AML-193 (cell line): ENCODE measurements around the gene SLC2A13.
"Not testable (repeated sequence)": the region's sequence is repeated elsewhere in the genome, so short reads cannot be mapped to it uniquely, and the experiment has no call there.

Source experiments
- DNase-seq, 2 experiments: peaks; one replicate each; lab custom pipeline; 2025; lab: John Stamatoyannopoulos, UW

Gene SLC2A13

DNA sequence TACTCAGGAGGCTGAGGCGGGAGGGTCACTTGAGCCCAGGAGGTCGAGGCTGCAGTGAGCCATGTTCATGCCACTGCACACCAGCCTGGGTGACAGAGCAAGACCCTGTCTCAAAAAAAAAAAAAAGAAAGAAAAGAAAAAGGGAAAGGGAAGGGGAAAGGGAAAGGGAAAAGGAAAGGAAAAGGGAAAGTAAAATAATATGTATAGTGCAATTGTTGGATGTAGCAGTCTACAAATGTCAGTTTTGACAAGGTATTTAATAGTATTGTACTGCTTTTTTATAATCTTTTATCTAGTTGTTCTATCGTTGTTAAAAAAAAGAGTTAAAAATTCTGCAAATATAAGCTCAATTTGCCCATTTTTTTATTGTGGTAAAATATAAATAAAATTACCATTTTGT lies 67.3 kb downstream of the SLC2A13 start:
- no peak for DNase-seq

DNA sequence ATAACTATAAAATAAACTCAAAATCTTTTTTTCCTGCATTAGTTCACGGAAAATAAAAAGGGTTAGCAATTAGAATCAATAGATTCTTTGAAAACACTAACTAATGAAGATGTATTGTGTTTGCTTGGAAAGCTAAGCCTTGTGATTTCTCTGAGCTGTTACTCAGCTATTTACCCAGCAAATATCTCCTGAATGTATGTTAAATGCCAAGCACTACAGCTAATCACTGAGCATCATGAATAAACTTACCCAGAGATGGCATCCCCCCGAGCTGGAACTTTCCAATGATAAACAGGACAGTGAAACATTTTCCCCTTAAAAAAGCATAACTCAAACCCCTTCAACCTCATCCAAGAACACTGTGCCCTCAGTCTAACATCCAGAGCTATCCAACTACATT lies 71.2 kb downstream of the SLC2A13 start:
- DNase-seq, result no peak

DNA sequence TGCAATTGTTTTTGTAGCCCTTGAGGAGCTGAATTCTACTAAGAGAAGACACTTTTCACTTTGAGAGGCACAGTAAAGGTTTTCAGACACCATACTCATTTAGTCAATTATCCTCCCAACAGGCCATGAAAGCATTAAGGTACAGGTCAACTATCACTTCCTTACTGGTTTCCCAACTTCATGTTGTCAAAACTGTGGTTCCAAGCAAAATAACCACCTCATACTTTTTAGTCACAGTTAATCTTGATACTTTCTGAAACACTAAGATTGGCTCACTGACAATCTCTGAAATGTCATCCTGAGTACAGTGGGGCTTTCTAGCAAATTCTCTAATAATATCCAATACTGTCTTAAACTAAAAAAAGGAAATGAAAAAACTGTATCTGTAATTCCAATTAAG lies 71.7 kb downstream of the SLC2A13 start:
- no peak for DNase-seq

DNA sequence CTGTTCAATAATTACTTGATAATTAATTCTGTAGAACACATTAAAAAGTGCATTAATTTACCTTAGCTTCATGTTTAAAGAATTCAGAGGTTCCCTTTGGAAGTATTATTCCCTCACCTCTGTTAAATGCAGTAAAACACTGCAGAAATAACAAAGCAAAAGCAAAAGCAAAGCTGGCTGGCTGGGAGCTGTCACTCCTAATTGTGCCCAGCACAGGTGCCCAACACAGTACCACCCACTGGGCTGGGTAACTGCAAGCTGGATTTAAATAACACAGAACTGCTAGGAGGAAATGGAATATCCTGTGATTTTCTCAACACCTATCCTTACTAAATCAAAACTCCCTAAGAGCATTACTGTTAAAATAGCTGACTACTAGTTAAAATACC lies 72.6 kb downstream of the SLC2A13 start:
- DNase-seq, result no peak

DNA sequence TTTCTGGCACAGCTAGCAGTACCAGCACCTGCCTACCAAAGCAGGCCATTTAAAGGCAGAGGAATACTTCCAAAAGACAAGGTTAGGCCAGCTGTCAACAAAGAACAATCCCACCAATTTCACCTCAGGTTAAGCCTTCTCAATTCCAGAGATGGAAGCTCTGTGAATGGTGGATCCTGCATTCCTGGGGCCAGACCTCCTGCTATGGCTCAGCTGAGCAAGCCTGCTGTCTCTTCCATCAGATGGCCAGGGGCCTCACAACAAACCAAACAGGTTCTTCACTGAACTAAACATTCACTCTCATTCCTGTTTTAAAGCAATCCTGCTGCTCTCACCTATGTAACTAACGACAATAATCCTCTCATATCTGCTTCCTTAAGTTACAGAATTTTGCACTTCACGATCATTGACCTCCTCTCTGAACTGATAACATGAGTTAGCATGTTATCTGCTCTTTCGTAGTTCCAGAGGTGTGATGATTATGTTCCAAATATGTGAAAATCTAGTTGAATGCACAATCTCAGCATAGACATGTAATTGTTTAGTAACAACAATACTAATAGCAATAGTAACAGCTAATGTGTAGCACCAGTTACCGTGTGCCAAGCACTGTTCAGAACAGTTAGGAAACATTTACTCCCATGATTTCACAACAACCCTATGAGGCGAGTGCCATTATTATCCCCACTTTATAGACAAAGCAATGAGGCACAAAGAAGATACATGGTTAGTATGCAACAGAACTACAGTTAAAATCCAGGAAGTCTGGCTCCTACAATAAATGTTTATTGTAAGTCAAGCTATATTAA lies 73.2 kb downstream of the SLC2A13 start:
- no peak for DNase-seq

DNA sequence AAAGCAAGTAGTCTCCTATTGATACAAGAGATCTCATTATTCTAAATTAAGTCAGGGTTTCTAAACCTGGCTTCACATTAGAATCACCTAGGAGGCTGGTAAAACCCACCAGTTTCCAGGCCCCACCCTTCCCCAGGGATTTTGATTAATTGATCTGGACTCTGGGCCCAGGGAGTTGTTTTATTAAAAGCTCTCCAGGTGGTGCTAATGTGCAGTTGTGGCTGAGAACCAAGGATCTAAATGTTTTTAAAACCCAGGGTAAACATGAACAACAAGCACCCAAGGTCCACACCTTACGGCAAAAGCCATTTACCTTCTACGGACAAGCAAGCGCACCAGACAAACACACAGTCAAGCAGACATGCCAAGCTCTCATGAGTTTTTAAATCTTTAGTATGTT lies 73.9 kb downstream of the SLC2A13 start:
- DNase-seq, result no peak

DNA sequence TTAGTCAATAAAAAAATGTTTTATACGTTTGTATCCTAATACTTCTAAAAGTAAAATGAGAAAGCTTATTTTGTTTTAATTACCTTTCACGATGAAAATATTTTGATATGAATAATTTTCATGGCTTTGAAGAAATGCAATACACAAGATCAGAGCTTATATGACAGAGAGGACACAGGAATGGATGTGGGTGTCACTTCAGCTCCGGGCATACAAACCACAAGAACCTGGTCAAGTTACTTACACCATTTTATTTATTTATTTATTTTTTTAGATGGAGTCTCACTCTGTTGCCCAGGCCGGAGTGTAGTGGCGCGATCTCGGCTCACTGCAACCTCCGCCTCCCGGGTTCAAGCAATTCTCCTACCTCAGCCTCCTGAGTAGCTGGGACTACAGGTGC lies 74.9 kb downstream of the SLC2A13 start:
- DNase-seq, result not testable (repeated sequence)

DNA sequence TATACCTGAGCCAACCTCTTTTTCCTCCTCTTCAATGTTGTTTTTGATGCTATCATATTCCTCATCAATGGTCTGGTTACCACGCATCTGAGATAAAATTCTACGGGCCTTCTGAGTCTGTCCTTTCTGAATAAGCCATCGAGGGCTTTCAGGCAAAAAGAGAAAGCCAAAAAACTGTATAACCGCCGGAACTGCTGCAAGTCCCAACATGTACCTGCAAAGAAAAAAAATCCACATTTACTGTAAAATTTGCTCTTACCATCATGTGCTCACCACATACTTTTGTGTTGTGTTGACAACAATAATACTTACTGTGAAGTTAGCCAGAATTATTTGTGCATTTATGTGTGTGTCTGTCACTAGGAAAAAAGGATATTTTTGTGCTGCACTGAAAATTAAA lies 77.6 kb downstream of the SLC2A13 start:
- DNase-seq, result no peak

DNA sequence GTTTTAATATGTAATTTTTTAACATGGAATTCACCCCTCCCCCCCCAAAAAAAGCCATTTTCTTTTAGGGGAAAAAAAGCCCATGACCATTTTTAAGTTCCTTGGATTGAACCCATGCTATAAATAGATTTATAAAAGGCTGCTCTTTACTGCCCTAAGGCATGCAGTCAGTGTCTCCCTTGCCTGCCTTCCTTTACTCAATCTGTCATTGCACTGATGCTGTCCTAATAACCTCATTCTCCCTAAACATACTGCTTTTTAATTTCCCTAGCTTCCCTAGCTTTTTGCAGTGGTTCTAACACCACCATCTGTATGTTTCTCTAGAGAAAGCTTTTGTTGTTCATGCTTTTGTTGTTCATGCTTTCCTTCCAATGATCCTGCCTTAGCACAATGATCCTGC lies 83.0 kb downstream of the SLC2A13 start:
- DNase-seq, result no peak

DNA sequence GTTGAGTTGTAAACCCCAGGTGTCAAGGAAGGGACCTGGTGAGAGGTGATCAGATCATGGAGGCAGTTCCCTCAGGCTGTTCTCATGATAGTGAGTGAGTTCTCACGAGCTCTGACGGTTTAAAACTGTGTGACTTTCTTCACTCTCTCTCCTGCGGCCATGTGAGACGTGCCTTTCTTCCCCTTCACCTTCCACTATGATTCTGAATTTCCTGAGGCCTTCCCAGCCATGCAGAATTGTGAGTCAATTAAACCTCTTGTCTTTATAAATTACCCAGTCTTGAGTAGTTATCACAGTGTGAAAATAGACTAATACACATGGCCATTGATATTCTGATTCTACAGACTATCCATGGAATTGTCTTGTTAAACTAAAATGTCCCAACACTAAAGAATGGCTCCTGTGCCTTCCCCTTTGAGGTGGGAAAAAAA lies 85.6 kb downstream of the SLC2A13 start:
- no peak for DNase-seq

DNA sequence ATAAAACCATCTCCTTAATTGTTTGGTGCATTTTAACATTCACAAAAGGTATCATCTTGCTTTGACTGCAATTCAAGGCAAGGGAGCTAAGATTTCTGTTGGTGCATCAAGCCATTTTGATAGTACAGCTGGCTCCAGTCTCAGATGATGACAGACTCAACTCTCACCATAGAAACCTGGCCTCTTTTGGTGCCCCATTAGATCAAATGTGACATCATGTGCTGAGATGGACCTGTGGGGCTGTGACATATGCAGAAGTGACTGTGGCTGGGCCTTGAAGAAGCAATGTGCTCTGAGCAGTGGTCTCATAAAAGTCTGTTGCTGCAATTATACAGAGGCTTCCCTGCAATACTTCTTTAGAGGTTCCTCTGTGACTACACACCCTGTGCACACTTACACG lies 88.4 kb downstream of the SLC2A13 start:
- no peak for DNase-seq

DNA sequence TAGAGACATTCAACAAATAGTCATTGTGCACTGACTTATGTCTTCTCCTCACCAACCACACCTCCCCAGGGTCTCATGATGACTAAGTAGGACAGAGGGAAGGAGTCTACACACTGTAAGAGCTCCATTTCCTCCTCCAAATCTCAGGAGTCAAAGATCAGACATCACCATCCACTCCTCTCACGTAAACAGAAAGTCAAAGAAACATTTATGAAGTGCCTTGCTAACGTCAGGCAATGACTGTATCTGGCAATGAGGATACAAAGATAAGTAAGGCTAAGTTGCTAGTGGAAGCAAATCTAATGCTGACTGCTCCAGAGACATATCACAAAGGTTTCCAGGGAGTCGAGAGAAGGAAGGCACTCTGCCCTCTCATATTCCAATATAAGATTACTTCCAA lies 88.9 kb downstream of the SLC2A13 start:
- DNase-seq, result no peak

DNA sequence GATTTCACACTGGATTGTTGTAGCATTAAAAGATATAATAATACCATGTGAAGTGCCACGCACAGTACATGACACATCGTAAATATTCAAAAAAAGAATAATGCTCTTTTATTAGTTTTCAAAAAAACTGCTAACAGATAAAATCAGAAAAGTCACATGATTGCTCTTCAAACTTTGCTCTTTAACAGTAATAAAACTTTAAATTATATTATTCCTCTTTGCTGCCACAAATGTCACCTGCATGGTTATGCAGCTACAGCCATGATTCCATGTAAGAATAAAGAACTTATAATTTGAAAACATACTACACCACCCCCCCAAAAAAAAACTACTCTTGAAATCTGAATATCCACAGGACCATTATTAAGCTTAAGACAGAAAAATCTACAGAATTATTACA lies 90.0 kb downstream of the SLC2A13 start:
- DNase-seq, result no peak

DNA sequence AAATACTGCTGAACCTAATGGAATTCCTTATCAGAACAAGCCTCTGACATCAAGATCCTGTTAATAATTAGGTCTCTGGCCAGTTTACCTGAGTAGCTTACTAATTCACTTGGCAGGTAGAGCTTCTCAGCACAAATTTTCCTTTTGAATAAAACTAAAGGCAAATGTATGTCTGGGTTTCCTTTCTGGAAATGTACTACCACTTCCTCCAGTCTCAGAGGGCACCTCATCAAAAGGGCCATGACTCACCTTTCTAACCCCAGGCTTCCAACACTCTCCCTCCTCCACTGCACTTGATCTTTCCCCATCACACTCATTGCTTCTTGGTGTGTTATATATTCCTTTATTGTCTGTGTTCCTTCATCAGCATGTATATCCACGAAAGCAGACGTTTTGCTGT lies 90.5 kb downstream of the SLC2A13 start:
- no peak for DNase-seq

DNA sequence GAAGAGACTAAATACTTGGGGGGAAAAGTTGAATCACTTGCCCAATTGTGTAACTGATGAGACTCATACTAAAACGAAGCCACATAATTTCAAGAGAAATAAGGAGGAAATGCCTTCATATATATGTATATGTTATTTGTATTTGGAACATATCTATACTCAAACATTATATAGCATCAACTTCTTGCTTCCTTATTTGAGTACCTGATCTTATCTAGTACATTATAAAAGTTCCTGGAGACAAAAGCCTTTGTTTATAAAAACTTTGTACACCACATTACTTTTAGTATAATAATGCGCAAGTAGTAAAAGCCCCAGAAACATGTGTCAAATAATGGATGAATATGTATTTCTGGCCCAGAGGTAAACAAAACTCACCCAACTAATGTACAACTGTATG lies 92.0 kb downstream of the SLC2A13 start:
- DNase-seq, result no peak

DNA sequence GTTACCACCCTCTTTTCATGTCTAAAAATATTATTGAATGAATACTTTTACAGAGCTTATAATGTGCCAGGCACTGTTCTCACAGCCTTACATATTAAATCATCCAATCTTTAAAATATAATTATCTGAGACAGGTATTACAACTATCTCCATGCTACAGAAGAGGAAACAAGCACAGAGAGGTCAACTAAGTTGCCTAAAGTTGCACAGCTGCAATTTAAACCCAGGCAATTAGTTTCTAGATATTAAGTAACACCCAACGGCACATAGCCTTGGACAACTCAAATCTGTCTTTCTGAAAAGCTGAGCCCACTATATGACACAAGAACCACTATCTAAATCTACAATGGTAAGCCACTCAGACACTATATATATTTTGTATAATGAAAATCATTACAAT lies 92.6 kb downstream of the SLC2A13 start:
- DNase-seq, result no peak

DNA sequence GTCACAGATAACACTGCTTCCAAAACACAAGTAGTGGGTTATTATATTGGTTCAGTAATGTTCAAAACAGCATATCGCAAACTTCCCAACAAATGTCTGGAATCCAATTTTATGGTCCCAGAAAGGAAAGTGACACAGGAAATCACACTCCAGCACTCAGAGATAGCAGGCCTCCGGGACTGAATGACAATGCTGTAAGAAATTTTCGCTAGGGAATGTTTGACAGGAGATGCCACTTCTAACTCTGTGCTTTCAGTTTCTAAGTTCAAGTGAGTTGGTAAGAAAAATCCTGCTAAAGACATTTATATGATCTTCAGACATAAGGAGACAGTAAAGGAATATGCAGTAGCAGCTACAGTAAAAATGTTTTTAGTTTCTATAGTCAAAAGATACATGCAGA lies 93.2 kb downstream of the SLC2A13 start:
- DNase-seq, result no peak

DNA sequence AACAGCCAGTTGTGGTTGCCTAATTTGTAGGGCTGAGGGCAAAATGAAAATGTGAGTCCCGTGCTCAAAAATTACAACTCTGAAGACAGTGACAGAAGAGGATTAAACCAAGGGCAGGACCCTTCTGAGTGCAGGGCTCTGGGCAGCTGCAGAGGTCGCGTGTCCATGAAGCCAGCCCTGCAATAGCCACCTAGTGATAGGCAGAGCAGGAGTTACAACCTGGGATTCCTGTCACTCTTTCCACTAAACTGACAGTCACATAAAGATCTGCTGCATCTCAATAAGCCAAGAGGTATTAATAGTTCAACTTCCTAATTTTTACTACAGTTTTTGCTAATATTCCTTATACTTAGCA lies 94.1 kb downstream of the SLC2A13 start:
- DNase-seq, result no peak

DNA sequence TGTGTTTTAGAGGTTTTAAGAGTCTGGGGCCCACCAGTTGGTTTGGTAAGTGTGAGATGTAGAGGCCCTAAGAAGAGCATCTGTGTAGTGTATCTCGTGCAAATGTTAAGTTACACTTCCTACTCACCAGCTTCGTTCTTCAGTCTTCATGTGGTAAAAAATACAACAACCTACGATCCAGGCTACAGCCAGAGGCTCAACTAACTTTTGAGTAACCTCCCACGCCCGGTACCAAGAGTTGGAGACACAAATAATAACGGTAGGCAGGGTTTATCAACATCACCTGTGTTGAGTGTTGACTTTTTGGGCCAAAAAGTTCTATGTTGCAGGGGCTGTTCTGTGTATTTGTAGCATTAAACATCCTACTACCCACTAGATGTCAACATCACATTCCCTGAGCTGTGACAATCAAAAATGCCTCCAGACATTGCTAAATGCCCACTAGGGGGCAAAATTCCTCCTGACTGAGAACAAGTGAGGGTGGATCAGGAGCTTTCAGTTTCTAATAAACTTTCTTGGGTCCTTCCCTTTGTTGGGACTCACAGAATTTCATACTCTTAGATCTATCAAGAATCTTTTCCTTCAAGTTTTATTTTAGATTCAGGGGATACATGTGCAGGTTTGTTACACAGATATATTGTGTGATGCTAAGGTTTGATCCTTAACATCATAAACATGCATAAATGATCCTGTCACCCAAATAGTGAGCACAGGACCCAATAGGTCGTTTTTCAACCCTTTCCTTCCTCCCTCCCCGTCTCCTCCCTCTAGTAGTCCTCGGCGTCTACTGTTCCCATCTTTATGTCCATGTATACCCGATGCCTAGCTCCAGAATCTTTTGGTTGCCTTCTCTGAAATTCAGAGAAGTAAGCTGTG lies 94.7 kb downstream of the SLC2A13 start:
- DNase-seq, result peak; percentile 70 to 74

DNA sequence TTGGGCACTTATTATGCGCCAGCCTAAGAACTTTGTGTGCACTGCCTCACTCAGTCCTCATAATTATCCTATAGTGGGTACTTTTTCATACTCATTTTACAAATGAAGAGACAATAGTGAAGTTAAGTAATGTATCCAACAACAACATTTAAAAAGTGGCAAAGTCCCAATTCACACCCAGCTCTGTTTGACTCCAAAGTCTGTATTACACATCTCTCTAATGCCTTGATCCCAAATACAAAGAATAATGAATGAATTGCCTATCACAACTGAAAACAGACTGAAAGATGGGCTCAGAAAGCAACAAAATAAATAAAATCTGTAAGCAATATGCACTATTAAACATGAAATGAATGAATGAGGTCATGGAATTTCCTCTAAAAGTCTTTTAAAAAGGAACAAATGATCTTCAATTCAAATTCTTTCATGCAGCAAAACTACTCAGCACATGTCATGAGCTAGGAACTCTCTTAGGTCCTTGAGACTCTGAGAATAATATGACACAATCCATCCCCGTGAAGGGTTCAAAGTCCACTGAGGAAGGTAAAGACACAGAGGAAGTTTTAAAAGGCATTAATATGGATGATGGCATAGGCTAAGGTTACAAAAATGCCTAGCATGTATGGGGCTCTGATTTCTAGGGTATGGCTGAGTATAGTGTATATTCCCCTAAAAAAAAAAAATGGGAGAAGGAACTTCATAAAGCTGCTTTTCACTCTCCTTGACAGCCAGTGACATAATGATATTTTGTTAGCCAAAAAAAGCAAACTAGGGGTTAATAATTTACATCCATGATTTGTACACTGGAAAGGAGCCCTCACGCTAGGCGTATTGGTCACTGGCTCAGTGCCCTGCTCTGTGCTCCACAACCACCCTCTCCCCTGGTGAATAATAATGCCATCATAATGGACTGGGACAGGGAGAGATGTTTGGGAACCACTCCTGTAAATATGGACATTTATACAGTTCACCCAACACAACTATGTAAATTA lies 103.4 kb downstream of the SLC2A13 start:
- DNase-seq, result no peak

DNA sequence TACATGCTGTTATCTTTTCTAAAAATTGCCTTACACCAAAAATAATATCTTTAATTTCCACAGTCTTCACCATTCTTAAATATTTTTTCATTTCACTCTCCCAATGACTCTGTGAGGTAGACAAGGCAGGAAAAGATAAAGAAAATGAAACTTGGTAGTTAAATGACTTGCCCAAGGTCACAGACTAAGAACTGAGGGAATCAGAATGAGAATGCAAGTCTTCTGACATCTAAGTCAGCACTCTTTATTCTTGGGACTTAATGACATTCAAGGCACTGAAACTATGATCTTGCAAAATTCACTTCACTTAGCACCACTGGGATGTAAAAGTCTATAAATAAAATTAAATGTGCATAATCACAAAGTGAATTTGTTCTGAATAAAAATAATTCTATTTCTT lies 104.5 kb downstream of the SLC2A13 start:
- no peak for DNase-seq

DNA sequence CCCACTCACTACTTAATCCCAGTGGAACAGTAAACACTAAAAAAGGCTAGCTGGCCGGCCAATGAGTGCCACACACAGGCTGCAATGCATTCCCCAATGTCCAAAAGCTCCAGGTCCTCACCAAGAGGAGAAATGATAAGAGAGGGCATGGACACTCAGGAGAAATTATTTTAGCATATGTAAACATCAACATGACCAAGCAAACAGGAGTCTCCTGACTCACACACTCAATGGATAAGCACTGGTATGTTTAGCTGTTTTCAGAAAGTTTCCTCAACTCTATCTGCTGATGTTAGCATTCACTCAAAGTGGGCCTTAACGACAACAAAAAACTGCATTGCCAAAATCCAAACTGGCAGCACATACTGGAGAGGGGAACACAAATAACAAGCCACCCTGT lies 105.0 kb downstream of the SLC2A13 start:
- no peak for DNase-seq
